BJ (cell line): ENCODE results near the gene AP1S1. TPM values are rescaled to one million over a fixed set of nuclear protein-coding genes. Genes with fewer than 3 reads are reported as not detected.
A peak's percentile ranks its signal among the peaks of the same experiment; 100 is the strongest.

Source experiments
- CTCF ChIA-PET: fragments of 350-600 bp; formaldehyde crosslinking; extraction: SDS; loops from one replicate; lab custom pipeline; 2021; ENCODE audit warnings: antibody characterized with exemption, inconsistent platforms; lab: Yijun Ruan, JAX
- POLR2A ChIA-PET: fragments of 300-600 bp; sonication (Branson Sonifier 250); formaldehyde crosslinking; extraction: SDS; loops from one replicate; lab custom pipeline; 2021; ENCODE audit warnings: antibody characterized with exemption; lab: Charles Lee
- DNase-seq: peaks from one replicate; pipeline ENCODE4 v3.0.0-alpha.2; 2011; ENCODE audit warnings: low read depth
- H3K27me3 ChIP-seq: 2 replicates; pipeline ENCODE4 v1.6.0; 2011; ENCODE audit warnings: low read length; ENCODE audit not compliant: control insufficient read depth, insufficient read depth
- H3K36me3 ChIP-seq: 2 replicates; pipeline ENCODE4 v1.5.1; 2011; ENCODE audit warnings: low read length; ENCODE audit not compliant: control insufficient read depth, insufficient read depth
- H3K4me3 ChIP-seq: 2 replicates; pipeline ENCODE4 v1.5.1; 2011; ENCODE audit warnings: low read depth, mild to moderate bottlenecking, control low read depth, low read length
- CTCF ChIP-seq: IDR thresholded peaks from 2 replicates; pipeline ENCODE4 v1.5.1; 2011; ENCODE audit warnings: low read depth, mild to moderate bottlenecking, control low read depth, inconsistent platforms, low read length, moderate library complexity; ENCODE audit not compliant: insufficient read depth
- polyA plus RNA-seq: library from polyadenylated mRNA; depleted of rRNA; stranded (reverse); fragments of >200 nt; gene quantifications from 2 replicates; pipeline ENCODE4 v1.2.3, GENCODE V29; 2011

The AP1S1 gene
- polyA plus RNA-seq, 1 experiment, result 270 TPM

- TF ChIP-seq CTCF, result no peak
These were observed 14.0 kb upstream of the AP1S1 start for GRCh38 chr7:101140339-101140699.

GRCh38 chr7:101140746-101141382, 13.4 kb upstream of the AP1S1 start:
- CTCF ChIA-PET, result interaction anchor here (0.8 to 10.4 kb wide), 14 partner anchors 14 to 152 kb away, joined by 3 to 158 read pairs (median 5); partner anchors contain the start of genes FIS1, PLOD3, SERPINE1 and TRIM56
- Histone ChIP-seq H3K36me3 (peaks cover 13% of the 10 kb centered on the region), H3K4me3 (no peak overlapping the region), H3K27me3 (no peaks in the 10 kb centered on the region)
- POLR2A ChIA-PET, result no interaction called here
- no peak for DNase-seq
- TF ChIP-seq CTCF, result no peak

More at GRCh38 chr7:101140339-101140699, 14.0 kb upstream of the AP1S1 start:
- Histone ChIP-seq H3K27me3 (no peaks in the 10 kb centered on the region), H3K4me3 (no peak overlapping the region), H3K36me3 (peaks cover 19% of the 10 kb centered on the region)
- POLR2A ChIA-PET, result interaction anchor here (0.6 kb wide), 1 partner anchor 14 kb away, joined by 3 read pairs; the partner anchor contains the start of gene SERPINE1
- CTCF ChIA-PET, result interaction anchor here (1.0 to 10.4 kb wide), 11 partner anchors 12 to 152 kb away, joined by 3 to 158 read pairs (median 5); partner anchors contain the start of genes FIS1, PLOD3, SERPINE1 and ZNHIT1
- no peak for DNase-seq

GRCh38 chr7:101151908-101152651, 2.2 kb upstream of the AP1S1 start:
- DNase-seq, result no peak
- H3K27me3 ChIP-seq, result peaks cover 5% of the 10 kb centered on the region; the same call in 1 of the 2 replicates
- H3K36me3 ChIP-seq, result peaks cover 1% of the 10 kb centered on the region
- ChIA-PET CTCF (interaction anchor here (0.6 to 2.3 kb wide), 8 partner anchors 8 to 144 kb away, joined by 3 to 18 read pairs (median 4); no protein-coding TSS in a partner anchor), POLR2A (no interaction called here)
- no peak for TF ChIP-seq CTCF
- no peak overlapping the region for H3K4me3 ChIP-seq

- no peak for TF ChIP-seq CTCF
- ChIA-PET POLR2A (interaction anchor here (0.7 kb wide), 1 partner anchor 280 kb away, joined by 7 read pairs; the partner anchor contains the start of gene SRRT), CTCF (interaction anchor here (0.9 to 4.9 kb wide), 7 partner anchors 11 to 128 kb away, joined by 3 to 28 read pairs (median 5); partner anchors contain the start of gene VGF)
- Histone ChIP-seq H3K27me3 (0 out of 2 replicates have a peak, but pooled peaks cover 2% of the 10 kb centered on the region), H3K36me3 (peaks cover 12% of the 10 kb centered on the region), H3K4me3 (peak overlapping the region; percentile 99)
- no peak for DNase-seq
These were observed 422 bp downstream of the AP1S1 start for GRCh38 chr7:101154693-101155102.
